Measurements from ENCODE around the gene SAMD14. TPM values are rescaled to one million over a fixed set of nuclear protein-coding genes. Genes with fewer than 3 reads are reported as not detected.

Gene SAMD14
- total RNA-seq, 1 experiment from 2014 or later, result 5.9 TPM

- POLR2A ChIA-PET, result no interaction called here
- TF ChIP-seq ELF4 (CRISPR knock-in tag; IDR thresholded peaks at IDR 0.05; ENCODE audit: low read depth), result no peak
- TF ChIP-seq, protein P1, sequence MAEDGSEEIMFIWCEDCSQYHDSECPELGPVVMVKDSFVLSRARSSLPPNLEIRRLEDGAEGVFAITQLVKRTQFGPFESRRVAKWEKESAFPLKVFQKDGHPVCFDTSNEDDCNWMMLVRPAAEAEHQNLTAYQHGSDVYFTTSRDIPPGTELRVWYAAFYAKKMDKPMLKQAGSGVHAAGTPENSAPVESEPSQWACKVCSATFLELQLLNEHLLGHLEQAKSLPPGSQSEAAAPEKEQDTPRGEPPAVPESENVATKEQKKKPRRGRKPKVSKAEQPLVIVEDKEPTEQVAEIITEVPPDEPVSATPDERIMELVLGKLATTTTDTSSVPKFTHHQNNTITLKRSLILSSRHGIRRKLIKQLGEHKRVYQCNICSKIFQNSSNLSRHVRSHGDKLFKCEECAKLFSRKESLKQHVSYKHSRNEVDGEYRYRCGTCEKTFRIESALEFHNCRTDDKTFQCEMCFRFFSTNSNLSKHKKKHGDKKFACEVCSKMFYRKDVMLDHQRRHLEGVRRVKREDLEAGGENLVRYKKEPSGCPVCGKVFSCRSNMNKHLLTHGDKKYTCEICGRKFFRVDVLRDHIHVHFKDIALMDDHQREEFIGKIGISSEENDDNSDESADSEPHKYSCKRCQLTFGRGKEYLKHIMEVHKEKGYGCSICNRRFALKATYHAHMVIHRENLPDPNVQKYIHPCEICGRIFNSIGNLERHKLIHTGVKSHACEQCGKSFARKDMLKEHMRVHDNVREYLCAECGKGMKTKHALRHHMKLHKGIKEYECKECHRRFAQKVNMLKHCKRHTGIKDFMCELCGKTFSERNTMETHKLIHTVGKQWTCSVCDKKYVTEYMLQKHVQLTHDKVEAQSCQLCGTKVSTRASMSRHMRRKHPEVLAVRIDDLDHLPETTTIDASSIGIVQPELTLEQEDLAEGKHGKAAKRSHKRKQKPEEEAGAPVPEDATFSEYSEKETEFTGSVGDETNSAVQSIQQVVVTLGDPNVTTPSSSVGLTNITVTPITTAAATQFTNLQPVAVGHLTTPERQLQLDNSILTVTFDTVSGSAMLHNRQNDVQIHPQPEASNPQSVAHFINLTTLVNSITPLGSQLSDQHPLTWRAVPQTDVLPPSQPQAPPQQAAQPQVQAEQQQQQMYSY (CRISPR knock-in tag; IDR thresholded peaks at IDR 0.05), result no peak
- TF ChIP-seq, protein P2, sequence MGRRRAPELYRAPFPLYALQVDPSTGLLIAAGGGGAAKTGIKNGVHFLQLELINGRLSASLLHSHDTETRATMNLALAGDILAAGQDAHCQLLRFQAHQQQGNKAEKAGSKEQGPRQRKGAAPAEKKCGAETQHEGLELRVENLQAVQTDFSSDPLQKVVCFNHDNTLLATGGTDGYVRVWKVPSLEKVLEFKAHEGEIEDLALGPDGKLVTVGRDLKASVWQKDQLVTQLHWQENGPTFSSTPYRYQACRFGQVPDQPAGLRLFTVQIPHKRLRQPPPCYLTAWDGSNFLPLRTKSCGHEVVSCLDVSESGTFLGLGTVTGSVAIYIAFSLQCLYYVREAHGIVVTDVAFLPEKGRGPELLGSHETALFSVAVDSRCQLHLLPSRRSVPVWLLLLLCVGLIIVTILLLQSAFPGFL (CRISPR knock-in tag; IDR thresholded peaks at IDR 0.05; ENCODE audit: borderline replicate concordance), result no peak
- TF ChIP-seq ZNF423 (CRISPR knock-in tag; IDR thresholded peaks at IDR 0.05), result no peak
- TF ChIP-seq, protein P3, sequence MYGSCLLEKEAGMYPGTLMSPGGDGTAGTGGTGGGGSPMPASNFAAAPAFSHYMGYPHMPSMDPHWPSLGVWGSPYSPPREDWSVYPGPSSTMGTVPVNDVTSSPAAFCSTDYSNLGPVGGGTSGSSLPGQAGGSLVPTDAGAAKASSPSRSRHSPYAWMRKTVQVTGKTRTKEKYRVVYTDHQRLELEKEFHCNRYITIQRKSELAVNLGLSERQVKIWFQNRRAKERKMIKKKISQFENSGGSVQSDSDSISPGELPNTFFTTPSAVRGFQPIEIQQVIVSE (CRISPR knock-in tag; IDR thresholded peaks at IDR 0.05; ENCODE audit: borderline replicate concordance), result no peak
- TF ChIP-seq TCF7 (CRISPR knock-in tag; IDR thresholded peaks at IDR 0.05; ENCODE audit: low read depth), result no peak
- TF ChIP-seq AFF4 (CRISPR knock-in tag; IDR thresholded peaks at IDR 0.05; ENCODE audit: borderline replicate concordance), result no peak
- no peak for TF ChIP-seq IRF2 (CRISPR knock-in tag; IDR thresholded peaks at IDR 0.05; ENCODE audit: borderline replicate concordance, low read depth)
- no peak for TF ChIP-seq USF2 (CRISPR knock-in tag; IDR thresholded peaks at IDR 0.05)
- TF ChIP-seq ZNF263 (CRISPR knock-in tag; IDR thresholded peaks at IDR 0.05; ENCODE audit: low read depth), result no peak
- TF ChIP-seq E2F4 (CRISPR knock-in tag; IDR thresholded peaks at IDR 0.05; ENCODE audit: borderline replicate concordance, low read depth), result no peak
- no peak for TF ChIP-seq GTF2I (CRISPR knock-in tag; conservative IDR thresholded peaks at IDR 0.05)
- no peak for TF ChIP-seq ZNF232 (CRISPR knock-in tag; IDR thresholded peaks at IDR 0.05)
- ATAC-seq (no peak), DNase-seq (ENCODE audit: low spot score) (no peak)
- CTCF ChIA-PET, result no interaction called here
- Mint-ChIP-seq H3K4me3 (no peak overlapping the region), H3K36me3 (no peaks in the 10 kb centered on the region), H3K9me3 (no peaks in the 10 kb centered on the region), H3K4me1 (peaks cover 14% of the 10 kb centered on the region), H3K27ac (no peak overlapping the region), H3K27me3 (ENCODE audit: low read depth) (no peaks in the 10 kb centered on the region)
Observed at GRCh38 chr17:50105811-50106210, 24.1 kb downstream of the SAMD14 start.

GRCh38 chr17:50103941-50104340, 26.0 kb downstream of the SAMD14 start:
- Mint-ChIP-seq H3K4me1 (peaks cover 18% of the 10 kb centered on the region), H3K27ac (no peak overlapping the region), H3K36me3 (no peaks in the 10 kb centered on the region), H3K27me3 (ENCODE audit: low read depth) (no peaks in the 10 kb centered on the region), H3K9me3 (no peaks in the 10 kb centered on the region), H3K4me3 (no peak overlapping the region)
- POLR2A ChIA-PET, result no interaction called here
- no peak for DNase-seq (ENCODE audit: low spot score)
- CTCF ChIA-PET, result interaction anchor here (1.5 to 3.5 kb wide), 5 partner anchors 8 to 24 kb away, joined by 4 to 17 read pairs (median 9); no protein-coding TSS in a partner anchor
- no peak for ATAC-seq
- TF ChIP-seq RELA (CRISPR knock-in tag; IDR thresholded peaks at IDR 0.05; ENCODE audit: borderline replicate concordance), result no peak
- TF ChIP-seq IRF2 (CRISPR knock-in tag; IDR thresholded peaks at IDR 0.05; ENCODE audit: borderline replicate concordance, low read depth), result no peak
- no peak for TF ChIP-seq ESRRA (CRISPR knock-in tag; IDR thresholded peaks at IDR 0.05; ENCODE audit: borderline replicate concordance)
- TF ChIP-seq HMGXB4 (CRISPR knock-in tag; IDR thresholded peaks at IDR 0.05), result no peak
- TF ChIP-seq TEAD4 (CRISPR knock-in tag; IDR thresholded peaks at IDR 0.05), result no peak
- no peak for TF ChIP-seq FOXK1 (CRISPR knock-in tag; IDR thresholded peaks at IDR 0.05)
- TF ChIP-seq, protein P4, sequence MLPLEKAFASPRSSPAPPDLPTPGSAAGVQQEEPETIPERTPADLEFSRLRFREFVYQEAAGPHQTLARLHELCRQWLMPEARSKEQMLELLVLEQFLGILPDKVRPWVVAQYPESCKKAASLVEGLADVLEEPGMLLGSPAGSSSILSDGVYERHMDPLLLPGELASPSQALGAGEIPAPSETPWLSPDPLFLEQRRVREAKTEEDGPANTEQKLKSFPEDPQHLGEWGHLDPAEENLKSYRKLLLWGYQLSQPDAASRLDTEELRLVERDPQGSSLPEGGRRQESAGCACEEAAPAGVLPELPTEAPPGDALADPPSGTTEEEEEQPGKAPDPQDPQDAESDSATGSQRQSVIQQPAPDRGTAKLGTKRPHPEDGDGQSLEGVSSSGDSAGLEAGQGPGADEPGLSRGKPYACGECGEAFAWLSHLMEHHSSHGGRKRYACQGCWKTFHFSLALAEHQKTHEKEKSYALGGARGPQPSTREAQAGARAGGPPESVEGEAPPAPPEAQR (CRISPR knock-in tag; IDR thresholded peaks at IDR 0.05), result no peak

Data from WTC11 (cell line).